Liver (tissue), 9 donors: Measurements from ENCODE around the gene SEPHS2. TPM values are rescaled to one million over a fixed set of nuclear protein-coding genes. Genes with fewer than 3 reads are reported as not detected.

Source experiments
- DNase-seq: peaks from one replicate; pipeline ENCODE4 v3.0.0-alpha.2; 2017; ENCODE audit warnings: low spot score
- H3K27ac ChIP-seq, 2 donors: one replicate each; pipeline ENCODE4 v1.7.0; 2013; ENCODE audit warnings: inconsistent platforms in 2 of 2, low read length in 2 of 2, control low read depth in 1 of 2, low read depth in 1 of 2, mild to moderate bottlenecking in 1 of 2
- H3K27me3 ChIP-seq, 4 donors: one replicate each; pipeline versions ENCODE4 v1.6.1 to v1.7.0; 2013; ENCODE audit warnings: low read length in 3 of 4, inconsistent platforms in 1 of 4, mild to moderate bottlenecking in 1 of 4, moderate library complexity in 1 of 4; ENCODE audit not compliant: control insufficient read depth in 4 of 4, insufficient read depth in 4 of 4
- H3K36me3 ChIP-seq, 4 donors: one replicate each; pipeline versions ENCODE4 v1.6.1 to v1.7.0; 2013; ENCODE audit warnings: low read length in 3 of 4, mild to moderate bottlenecking in 3 of 4, low read depth in 1 of 4, moderate library complexity in 1 of 4; ENCODE audit not compliant: control insufficient read depth in 4 of 4, insufficient read depth in 3 of 4
- H3K4me1 ChIP-seq, 4 donors: one replicate each; pipeline versions ENCODE4 v1.6.1 to v1.7.0; 2013; ENCODE audit warnings: low read length in 3 of 4, mild to moderate bottlenecking in 3 of 4, moderate library complexity in 1 of 4; ENCODE audit not compliant: control insufficient read depth in 4 of 4, insufficient read depth in 4 of 4
- H3K4me3 ChIP-seq, 3 donors: one replicate each; pipeline versions ENCODE4 v1.6.1 to v1.7.0; 2013; ENCODE audit warnings: low read length in 3 of 3, control low read depth in 1 of 3, low read depth in 1 of 3, mild to moderate bottlenecking in 1 of 3
- H3K9ac ChIP-seq, 2 donors: one replicate each; pipeline ENCODE4 v1.7.0; 2013; ENCODE audit warnings: low read length in 2 of 2, mild to moderate bottlenecking in 2 of 2, moderate library complexity in 2 of 2, control low read depth in 1 of 2, low read depth in 1 of 2
- H3K9me3 ChIP-seq, 4 donors: one replicate each; pipeline versions ENCODE4 v1.6.1 to v1.7.0; 2013; ENCODE audit warnings: low read length in 3 of 4; ENCODE audit not compliant: control insufficient read depth in 4 of 4
- CTCF ChIP-seq: fragments of 150-350 bp; IDR thresholded peaks from 2 replicates; pipeline ENCODE4 v1.5.1; 2017; ENCODE audit warnings: improper control_type of control experiment, low read depth, low read length; ENCODE audit not compliant: missing input control
- EGR1 ChIP-seq, 2 donors: IDR thresholded peaks; 2 replicates each; pipeline ENCODE4 v1.6.1; 2016 to 2018; ENCODE audit warnings: antibody characterized with exemption in 2 of 2, low read depth in 2 of 2
- FOXA1 ChIP-seq: IDR thresholded peaks from 2 replicates; pipeline ENCODE4 v1.6.1; 2016; ENCODE audit warnings: antibody characterized with exemption
- HNF4A ChIP-seq, 2 donors: conservative IDR thresholded peaks; 2 replicates each; pipeline ENCODE4 v1.6.1; 2016; ENCODE audit warnings: antibody characterized with exemption in 2 of 2, mild to moderate bottlenecking in 2 of 2
- HNF4G ChIP-seq: IDR thresholded peaks from 2 replicates; pipeline ENCODE4 v1.6.1; 2016; ENCODE audit warnings: antibody characterized with exemption
- MAX ChIP-seq: IDR thresholded peaks from 2 replicates; pipeline ENCODE4 v1.6.1; 2016; ENCODE audit warnings: antibody characterized with exemption
- SP1 ChIP-seq: IDR thresholded peaks from 2 replicates; pipeline ENCODE4 v1.6.1; 2018; ENCODE audit warnings: antibody characterized with exemption, mild to moderate bottlenecking
- TAF1 ChIP-seq: conservative IDR thresholded peaks from 2 replicates; pipeline ENCODE4 v1.6.1; 2016; ENCODE audit warnings: antibody characterized with exemption, mild to moderate bottlenecking
- YY1 ChIP-seq: IDR thresholded peaks from 2 replicates; pipeline ENCODE4 v1.6.1; 2016; ENCODE audit warnings: antibody characterized with exemption, mild to moderate bottlenecking
- WGBS: extraction: QIAGEN DNeasy Blood & Tissue Kit; methylation state at CpG from one replicate; pipeline ENCODE4 v1.1.7; 2013; 5-methylcytosine and 5-hydroxymethylcytosine counted together
- polyA plus RNA-seq, 2 donors: library from polyadenylated mRNA; stranded (reverse) in 1 of 2; unstranded in 1 of 2; fragments of 200-250 nt in 1 of 2; fragments of >200 nt in 1 of 2; fragmentation: Nextera tagmentation in 1 of 2; extraction: Ambion mirVana in 1 of 2; gene quantifications; one replicate each; pipeline versions ENCODE4 v1.2.1 to v1.2.3, GENCODE V29; 2013 to 2015
- total RNA-seq, 2 donors: library from RNA; depleted of rRNA; stranded (reverse); fragments of >200 nt; gene quantifications; one replicate each; pipeline ENCODE4 v1.2.3, GENCODE V29; 2014
- TF ChIP-seq, protein P1 (sequence below): IDR thresholded peaks from 2 replicates; pipeline ENCODE4 v1.6.1; 2016; ENCODE audit warnings: antibody characterized with exemption
- donor health status: healthy.
- donor health status: healthy.
- donor health status: healthy.
- donor health status: healthy.
- donor health status: healthy.

Gene SEPHS2
- total and polyA plus RNA-seq, 4 donors: 50.1 to 241 (median 132) TPM

DNA sequence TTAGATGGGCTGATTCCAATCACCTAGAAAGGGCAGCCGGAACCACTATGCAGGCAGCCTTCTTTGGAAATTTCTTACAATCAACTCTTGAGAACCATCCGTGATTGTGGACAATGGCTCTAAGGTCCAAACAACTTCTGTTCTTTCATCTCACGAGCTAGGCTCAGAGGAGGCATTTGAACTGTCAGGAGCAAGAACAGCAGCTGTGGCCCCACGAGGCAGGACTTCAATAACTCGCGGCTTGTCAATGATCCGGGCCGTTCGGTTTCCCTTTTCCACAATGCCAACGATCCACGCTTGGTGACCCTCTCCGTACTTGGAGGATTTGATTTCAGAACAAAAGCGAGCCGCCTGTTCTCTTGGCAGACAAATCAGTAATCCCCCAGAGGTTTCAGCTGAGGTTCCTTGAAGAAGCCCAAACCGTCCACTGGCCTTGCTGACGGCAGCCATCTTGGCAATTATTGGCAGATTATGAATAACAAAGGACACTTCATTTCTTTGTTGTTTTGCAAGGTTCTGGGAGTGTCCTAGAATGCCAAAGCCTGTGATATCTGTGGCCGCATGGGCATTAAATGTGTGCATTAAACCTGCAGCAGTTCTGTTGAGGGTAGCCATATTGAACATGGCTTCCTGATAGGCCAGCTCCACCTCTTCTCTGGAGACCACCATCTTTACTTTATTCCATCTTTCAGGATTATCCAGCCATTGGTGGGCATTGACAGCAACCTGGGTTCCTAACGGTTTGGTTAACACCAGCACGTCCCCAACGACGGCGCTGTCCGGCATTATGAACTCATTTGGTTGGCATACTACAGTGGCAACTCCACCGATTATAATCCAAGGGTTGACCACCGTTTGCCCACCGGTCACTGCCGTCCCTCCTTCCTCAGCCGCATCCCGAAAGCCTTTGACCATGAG is 1.2 kb downstream of the SEPHS2 start:
- TF ChIP-seq YY1 (peak; percentile 97), HNF4G (no peak), CTCF (no peak), FOXA1 (no peak), TAF1 (no peak)
- TF ChIP-seq, protein P1, sequence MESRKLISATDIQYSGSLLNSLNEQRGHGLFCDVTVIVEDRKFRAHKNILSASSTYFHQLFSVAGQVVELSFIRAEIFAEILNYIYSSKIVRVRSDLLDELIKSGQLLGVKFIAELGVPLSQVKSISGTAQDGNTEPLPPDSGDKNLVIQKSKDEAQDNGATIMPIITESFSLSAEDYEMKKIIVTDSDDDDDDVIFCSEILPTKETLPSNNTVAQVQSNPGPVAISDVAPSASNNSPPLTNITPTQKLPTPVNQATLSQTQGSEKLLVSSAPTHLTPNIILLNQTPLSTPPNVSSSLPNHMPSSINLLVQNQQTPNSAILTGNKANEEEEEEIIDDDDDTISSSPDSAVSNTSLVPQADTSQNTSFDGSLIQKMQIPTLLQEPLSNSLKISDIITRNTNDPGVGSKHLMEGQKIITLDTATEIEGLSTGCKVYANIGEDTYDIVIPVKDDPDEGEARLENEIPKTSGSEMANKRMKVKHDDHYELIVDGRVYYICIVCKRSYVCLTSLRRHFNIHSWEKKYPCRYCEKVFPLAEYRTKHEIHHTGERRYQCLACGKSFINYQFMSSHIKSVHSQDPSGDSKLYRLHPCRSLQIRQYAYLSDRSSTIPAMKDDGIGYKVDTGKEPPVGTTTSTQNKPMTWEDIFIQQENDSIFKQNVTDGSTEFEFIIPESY: no peak

DNA sequence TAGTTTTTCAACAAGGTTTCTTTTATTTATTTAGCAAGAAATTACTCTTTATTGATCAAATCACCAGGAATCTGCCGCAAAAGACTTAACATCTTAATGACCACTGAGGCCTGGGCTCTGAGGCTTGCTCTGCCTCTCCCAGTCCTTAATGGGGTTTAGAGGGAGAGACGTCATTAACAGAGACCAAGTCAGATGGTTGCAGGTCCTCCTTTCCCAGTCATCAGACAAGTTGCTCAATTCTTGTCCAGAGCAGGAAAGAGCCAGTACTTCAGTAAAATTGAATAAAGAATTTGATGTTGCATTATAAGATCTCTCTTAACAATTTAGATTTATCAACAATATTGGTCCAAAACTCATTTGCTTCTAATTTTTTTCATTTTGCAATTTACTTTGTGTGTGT is 2.0 kb downstream of the SEPHS2 start:
- TF ChIP-seq HNF4G (no peak), HNF4A (conservative IDR thresholded peaks at IDR 0.05) (no peak), EGR1 (IDR thresholded peaks at IDR 0.05; ENCODE audit: low read depth in 2 of 2) (no peak), CTCF (no peak), MAX (no peak), TAF1 (no peak), FOXA1 (no peak), SP1 (no peak), YY1 (peak; percentile 24)
- TF ChIP-seq, protein P1: peak; percentile 10
- 33% methylated on average over 2 of the region's 2 CpGs for WGBS
- no peak for DNase-seq
- H3K27me3 ChIP-seq: no peaks in the 10 kb centered on the region
- H3K4me1 ChIP-seq: peaks cover 4 to 30% (median 15%) of the 10 kb centered on the region in 4 donors
- H3K4me3 ChIP-seq: peak overlapping the region; percentile 85 to 99 (median 86)
- H3K36me3 ChIP-seq: peaks cover 0 to 2% (median 0%) of the 10 kb centered on the region in 4 donors
- H3K9ac ChIP-seq: peak overlapping the region; percentile 92 to 98
- H3K9me3 ChIP-seq: no peaks in the 10 kb centered on the region
- peak overlapping the region; percentile 2 to 99 for H3K27ac ChIP-seq

More for the DNA sequence above, 1.2 kb downstream of the SEPHS2 start:
- WGBS: 39% methylated on average over 29 of the region's 29 CpGs
- Histone ChIP-seq H3K9me3 (no peaks in the 10 kb centered on the region), H3K4me3 (peak overlapping the region; percentile 85 to 99 (median 86)), H3K27me3 (no peaks in the 10 kb centered on the region), H3K36me3 (peaks cover 0 to 2% (median 0%) of the 10 kb centered on the region in 4 donors), H3K27ac (peak overlapping the region; percentile 96 to 99), H3K9ac (peak overlapping the region; percentile 92 to 98), H3K4me1 (peaks cover 4 to 30% (median 18%) of the 10 kb centered on the region in 4 donors)
- no peak for DNase-seq
